NCI-H1417 (cell line): Measurements from ENCODE around the gene FMNL1.
"Not testable (repeated sequence)": the region's sequence is repeated elsewhere in the genome, so short reads cannot be mapped to it uniquely, and the experiment has no call there.

ENCODE experiments used
- DNase-seq, 3 experiments: peaks; one replicate each; lab custom pipeline; 2025; lab: John Stamatoyannopoulos, UW

FMNL1 gene

GRCh38 chr17:45221081-45222013 lies at the start of gene FMNL1:
Gene FMNL1 (plus strand): TSS chr17:45221885. CDS start chr17:45222125, 240 bp downstream.
- peak; percentile 21 to 71 (median 66) for DNase-seq

GRCh38 chr17:45172232-45172540 lies 49.5 kb upstream of the FMNL1 start:
- DNase-seq: no peak

GRCh38 chr17:45172541-45173286 lies 49.0 kb upstream of the FMNL1 start:
- peak in 2 of 3 experiments; percentile 45 to 65 for DNase-seq

- DNase-seq: no peak
Observed at GRCh38 chr17:45175759-45176115, 45.9 kb upstream of the FMNL1 start.

- no peak for DNase-seq
Observed at GRCh38 chr17:45177563-45177962, 44.1 kb upstream of the FMNL1 start.

- no peak for DNase-seq
Observed at GRCh38 chr17:45184144-45184543, 37.5 kb upstream of the FMNL1 start.

- DNase-seq: no peak
Observed at GRCh38 chr17:45186801-45187354, 34.8 kb upstream of the FMNL1 start.

GRCh38 chr17:45189009-45189408 lies 32.7 kb upstream of the FMNL1 start:
- no peak for DNase-seq

- peak in 1 of 3 experiments; percentile 29 for DNase-seq
Observed at GRCh38 chr17:45190503-45191255, 31.0 kb upstream of the FMNL1 start.

GRCh38 chr17:45195424-45195823 lies 26.3 kb upstream of the FMNL1 start:
- DNase-seq: no peak

- no peak for DNase-seq
Observed at GRCh38 chr17:45197108-45197507, 24.6 kb upstream of the FMNL1 start.

- peak; percentile 71 to 91 (median 81) for DNase-seq
Observed at GRCh38 chr17:45197555-45198334, 23.9 kb upstream of the FMNL1 start.

GRCh38 chr17:45200701-45201100 lies 21.0 kb upstream of the FMNL1 start:
- no peak for DNase-seq

GRCh38 chr17:45201457-45201856 lies 20.2 kb upstream of the FMNL1 start:
- no peak for DNase-seq

- DNase-seq: not testable (repeated sequence)
Observed at GRCh38 chr17:45201880-45202279, 19.8 kb upstream of the FMNL1 start.

- DNase-seq: peak; percentile 77 to 90 (median 86)
Observed at GRCh38 chr17:45218895-45219661, 2.6 kb upstream of the FMNL1 start.

- no peak for DNase-seq
Observed at GRCh38 chr17:45220079-45220478, 1.6 kb upstream of the FMNL1 start.

- peak in 1 of 3 experiments; percentile 43 for DNase-seq
Observed at GRCh38 chr17:45222014-45222288, 266 bp downstream of the FMNL1 start.

GRCh38 chr17:45222289-45222995 lies 757 bp downstream of the FMNL1 start:
- peak in 1 of 3 experiments; percentile 34 for DNase-seq

- DNase-seq: no peak
Observed at GRCh38 chr17:45222996-45223538, 1.4 kb downstream of the FMNL1 start.
